HG03342 (cell line): ENCODE measurements around the gene KEAP1.

Experiments used
- ATAC-seq: cut with Tn5 transposase; IDR thresholded peaks from one replicate; pipeline ENCODE4 v1.9.1; 2021; ENCODE audit warnings: mild to moderate bottlenecking, moderate library complexity; ENCODE audit not compliant: unreplicated experiment

Gene KEAP1

GRCh38 chr19:10525636-10526035, 22.5 kb upstream of the KEAP1 start:
- ATAC-seq: no peak

DNA sequence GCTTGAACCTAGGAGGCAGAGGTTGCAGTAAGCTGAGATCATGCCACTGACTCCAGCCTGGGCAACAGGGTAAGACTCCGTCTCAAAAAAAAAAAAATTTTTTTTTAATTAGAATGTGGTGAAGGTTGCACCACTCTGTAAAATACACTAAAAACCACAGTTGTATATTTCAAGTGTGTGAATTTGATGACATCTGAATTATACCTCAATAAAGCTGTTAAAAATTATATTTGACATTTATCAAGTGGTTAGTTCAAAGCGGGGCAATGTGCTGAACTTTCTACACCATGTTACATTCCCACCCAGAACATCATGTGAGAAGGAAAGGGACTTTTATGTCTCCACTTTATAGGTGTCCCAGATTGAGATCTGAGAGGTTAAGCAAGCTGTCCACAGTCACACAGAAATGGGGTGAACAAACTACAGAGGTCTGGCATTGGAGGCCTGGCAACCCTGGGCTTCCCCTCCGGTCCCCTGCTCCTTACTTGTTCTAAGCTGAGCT, 20.0 kb upstream of the KEAP1 start:
- ATAC-seq: no peak

GRCh38 chr19:10521461-10522171, 18.5 kb upstream of the KEAP1 start:
- ATAC-seq: no peak

DNA sequence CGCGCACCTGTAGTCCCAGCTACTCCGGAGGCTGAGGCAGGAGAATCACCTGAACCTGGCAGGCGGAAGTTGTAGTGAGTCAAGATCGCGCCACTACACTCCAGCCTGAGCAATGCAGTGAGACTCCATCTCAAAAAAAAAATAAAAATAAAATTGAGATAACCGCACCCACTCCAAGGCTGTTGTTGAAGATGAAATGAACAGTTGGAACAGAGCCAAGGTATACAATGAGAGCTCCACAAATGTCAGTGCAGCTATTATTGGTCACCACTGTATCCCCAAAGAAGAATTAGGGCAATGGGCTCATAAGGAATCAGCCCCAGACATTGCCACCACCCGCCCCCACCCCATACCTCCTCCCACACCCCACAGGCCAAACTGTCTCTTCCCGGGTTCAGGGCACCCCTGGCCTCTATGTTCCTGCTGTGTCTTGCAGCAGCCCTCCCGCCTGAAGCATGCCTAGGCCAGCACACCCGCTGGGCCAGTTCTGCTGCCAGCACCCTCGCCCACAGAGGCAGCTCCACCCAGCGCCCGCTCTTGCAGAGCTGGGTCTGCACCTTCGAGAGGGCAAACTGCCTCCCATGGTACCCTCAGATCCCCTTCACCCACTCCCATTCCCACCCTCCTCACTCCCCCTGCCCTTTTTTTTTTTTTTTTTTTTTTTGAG, 17.6 kb upstream of the KEAP1 start:
- ATAC-seq: no peak

DNA sequence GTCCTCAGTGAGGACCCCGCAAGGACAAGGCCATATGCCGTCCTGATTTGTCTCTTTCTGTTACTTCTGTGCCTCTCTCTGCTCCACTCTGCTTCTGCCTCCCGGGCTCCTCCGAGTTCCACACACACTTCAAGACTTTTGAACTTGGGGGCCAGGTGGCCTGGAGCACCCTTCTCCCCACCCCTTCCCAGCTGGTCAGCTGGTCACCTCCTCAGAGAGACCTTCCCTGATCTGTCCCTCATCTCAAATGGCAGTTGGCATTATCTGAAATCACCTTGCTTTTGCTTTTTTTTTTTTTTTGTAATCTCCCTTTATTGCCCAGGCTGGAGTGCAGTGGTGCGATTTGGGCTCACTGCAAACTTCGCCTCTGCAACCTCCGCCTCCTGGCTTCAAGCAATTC, 16.3 kb upstream of the KEAP1 start:
- no peak for ATAC-seq

- no peak for ATAC-seq
These were observed 15.5 kb upstream of the KEAP1 start for GRCh38 chr19:10518444-10519361.

GRCh38 chr19:10517760-10518443, 14.7 kb upstream of the KEAP1 start:
- ATAC-seq: no peak

DNA sequence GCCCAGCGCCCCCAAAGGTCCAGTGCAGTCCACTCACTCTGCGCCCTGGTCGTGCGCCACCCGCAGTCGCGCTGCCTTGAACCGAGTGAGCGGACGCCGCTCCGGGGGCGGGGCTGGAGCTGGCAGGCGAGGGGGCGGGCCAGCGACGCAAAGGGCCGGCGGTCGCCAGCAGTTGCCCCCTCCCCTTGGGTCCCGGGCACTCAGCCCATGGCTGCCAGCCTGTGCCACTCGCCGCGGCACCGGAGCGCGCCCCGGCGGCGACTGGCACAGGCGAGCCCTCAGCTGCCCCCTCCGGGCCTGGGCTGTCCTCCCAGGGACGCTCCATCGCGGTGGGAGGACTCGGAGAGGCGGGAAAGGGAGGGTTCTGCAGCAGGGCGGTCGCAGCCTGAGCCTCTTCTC, 14.2 kb upstream of the KEAP1 start, which contains the start of gene S1PR5:
Gene S1PR5, minus strand, starts transcription at position 87 of the 399 bp plus-strand sequence. CDS start 2,436 bp downstream, outside the sequence.
- no peak for ATAC-seq

DNA sequence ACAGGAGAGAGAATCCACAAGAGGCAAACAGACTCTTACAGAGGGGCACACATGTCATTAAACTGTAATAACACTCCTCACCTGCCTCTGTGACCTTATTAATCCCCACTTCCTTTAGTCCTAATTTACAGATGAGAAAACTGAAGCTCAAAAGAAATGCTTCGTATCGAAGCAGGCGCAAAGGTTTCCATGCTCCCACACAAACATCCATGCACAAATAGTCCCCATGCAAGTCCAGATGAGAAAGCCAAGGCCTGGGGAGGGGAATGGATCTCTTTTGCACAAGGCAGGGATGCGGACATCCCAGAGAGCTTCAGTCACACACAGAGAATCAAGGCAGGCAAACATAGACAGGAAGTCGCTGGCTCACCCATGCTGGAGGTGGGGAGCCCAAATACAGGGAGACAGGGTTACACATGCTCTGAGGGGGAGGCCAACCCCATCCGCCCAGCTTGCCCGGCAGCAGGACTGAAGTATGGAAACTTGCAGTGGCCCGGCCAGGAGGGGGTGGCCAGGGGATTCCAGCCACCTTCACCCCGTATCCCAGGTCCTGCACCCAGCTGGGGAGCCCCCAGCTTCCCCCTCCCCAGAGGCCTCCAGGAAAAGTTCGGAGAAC, 13.6 kb upstream of the KEAP1 start:
- ATAC-seq: no peak

- no peak for ATAC-seq
These were observed 12.9 kb upstream of the KEAP1 start for GRCh38 chr19:10516064-10516385.

DNA sequence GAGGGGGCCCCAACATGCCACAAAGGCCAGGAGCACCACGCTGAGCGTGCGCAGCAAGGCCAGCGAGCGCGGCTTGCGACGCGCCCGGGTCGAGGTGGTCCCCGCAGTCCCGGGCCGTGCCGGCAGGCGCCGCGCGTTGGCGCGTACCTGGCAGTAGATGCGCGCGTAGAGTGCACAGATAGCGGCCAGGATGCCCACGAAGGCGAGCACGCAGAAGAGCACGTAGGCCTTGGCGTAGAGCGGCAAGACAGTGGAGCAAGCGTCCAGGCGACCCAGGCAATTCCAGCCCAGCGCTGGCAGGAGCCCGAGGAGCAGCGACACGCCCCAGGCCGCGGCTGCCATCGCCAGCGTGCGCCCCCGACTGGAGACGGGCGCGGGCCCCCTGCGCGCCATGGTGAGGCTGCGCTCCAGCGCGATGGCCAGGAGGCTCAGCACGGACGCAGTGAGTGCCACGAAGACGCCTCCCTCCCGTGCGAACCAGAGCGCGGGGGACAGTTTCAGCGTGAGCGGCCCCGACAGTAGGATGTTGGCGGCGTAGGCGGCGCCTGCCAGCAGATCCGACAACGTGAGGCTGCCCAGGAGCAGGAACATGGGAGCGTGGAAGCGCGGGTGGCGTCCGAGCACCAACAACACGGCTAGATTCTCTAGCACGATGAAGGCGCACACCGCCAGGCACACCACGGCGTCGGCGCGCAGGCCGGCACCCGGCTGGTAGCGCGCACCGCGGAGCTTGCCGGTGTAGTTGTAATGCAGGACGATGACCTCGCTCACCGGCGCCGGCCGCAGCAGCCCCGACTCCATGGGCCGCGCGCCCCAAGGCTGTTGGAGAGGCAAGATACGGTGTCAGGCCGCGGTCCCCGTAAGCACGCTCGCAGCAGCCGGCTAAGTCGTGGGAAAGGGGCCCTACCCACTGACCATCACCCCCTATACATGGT, 11.3 kb upstream of the KEAP1 start:
- no peak for ATAC-seq

GRCh38 chr19:10513223-10513622, 10.1 kb upstream of the KEAP1 start:
- ATAC-seq: no peak

DNA sequence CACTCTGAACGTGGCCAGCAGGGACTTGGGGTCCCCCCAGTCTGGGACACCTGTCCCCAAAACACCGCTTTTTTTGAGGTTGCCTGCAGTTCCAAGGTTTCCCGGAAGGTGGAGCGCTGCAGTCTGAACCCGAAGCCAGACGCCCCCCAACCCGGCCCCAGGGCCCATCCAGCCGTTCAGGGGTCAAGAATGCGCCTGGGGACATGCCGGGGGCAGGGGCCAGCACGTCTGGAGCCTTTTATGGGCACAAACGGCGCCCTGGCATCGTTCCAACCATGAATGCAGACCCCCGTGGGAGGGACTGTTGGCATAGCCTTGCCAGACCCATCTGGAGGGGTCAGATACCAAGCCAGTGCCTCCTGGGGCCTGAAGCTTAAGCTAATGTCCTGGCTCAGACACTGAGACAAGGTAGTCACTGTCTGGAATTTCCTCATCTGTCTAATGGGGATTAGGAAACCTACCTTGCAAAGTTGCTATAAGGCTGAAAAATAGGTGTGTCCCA, 7.2 kb upstream of the KEAP1 start:
- no peak for ATAC-seq

DNA sequence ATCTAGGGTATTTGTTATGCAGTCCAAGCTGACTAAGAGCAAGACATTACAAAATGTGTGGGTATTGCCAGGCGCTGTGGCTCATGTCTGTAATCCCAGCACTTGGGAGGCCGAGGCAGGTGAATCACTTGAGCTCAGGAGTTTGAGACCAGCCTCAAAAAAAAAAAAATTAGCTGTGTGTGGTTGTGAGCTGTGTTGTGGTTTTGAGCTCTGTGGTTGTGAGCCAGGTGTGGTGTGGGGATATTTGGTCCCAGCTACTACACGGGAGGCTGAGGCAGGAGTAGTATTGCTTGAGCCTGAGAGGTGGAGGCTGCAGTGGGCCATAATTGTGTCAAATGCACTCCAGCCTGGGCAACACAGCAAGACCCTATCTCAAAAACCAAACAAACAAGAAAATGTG, 5.6 kb upstream of the KEAP1 start:
- no peak for ATAC-seq

DNA sequence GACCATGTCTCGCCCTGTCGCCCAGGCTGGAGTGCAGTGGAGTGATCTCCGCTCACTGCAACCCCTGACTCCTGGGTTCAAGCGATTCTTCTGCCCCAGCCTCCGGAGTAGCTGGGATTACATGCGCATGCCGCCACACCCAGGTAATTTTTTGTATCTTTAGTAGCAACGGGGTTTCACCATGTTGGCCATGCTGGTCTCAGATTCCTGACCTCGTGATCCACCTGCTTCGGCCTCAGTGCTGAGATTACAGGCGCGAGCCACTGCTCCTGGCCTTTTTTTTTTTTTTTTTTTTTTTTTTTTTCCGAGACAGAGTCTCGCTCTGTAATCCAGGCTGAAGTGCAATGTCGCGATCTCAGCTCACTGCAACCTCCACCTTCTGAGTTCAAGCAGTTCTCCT, 4.9 kb upstream of the KEAP1 start:
- no peak for ATAC-seq

- ATAC-seq: no peak
These were observed 2.5 kb upstream of the KEAP1 start for GRCh38 chr19:10505583-10506229.

- ATAC-seq: peak; percentile 76
These were observed 593 bp downstream of the KEAP1 start for GRCh38 chr19:10502524-10503001.

- peak; percentile 14 for ATAC-seq
These were observed 1.1 kb downstream of the KEAP1 start for GRCh38 chr19:10501971-10502523.
